GM21786 (cell line): ENCODE measurements around the gene GJC2.

Experiments used
- ATAC-seq: cut with Tn5 transposase; IDR thresholded peaks from one replicate; pipeline ENCODE4 v1.9.1; 2021; ENCODE audit not compliant: unreplicated experiment

Gene GJC2

DNA sequence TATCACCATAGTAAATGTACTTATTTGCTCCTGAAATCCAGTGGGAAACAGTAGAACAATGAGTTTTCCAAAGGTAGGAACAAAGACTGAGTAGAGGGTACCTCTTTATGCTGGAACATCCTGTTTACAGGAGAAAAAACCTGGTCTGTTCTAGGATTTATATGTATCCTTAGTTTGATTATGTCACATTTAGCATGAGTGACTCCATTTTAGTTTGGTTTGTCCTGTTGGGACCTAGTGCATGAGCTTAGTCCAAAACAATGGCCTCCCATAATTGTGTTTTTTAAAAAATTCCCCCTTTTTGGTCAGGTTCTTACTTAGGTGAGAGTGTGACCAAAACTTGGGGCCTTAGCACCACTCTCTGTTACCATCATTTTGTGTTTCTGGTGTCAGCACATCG, 37.1 kb upstream of the GJC2 start:
- ATAC-seq = no peak

DNA sequence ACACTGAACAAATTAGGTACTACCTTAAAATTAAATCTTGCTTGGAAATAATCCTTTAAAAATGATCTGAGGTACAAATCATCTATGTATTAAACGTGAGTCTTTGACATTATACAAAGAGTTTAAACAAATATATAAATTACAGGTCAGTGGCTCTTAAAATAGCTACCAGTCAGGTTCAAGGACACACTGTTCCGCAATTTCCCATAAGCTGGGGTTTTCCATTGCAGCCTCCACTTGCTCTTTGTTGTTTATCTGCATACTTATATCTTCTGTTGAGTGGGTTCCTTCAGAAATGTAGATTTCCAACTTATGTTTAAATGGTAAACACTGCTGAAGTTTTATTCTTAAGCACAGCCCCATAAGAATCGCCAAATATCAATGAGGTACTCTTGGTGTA, 34.9 kb upstream of the GJC2 start:
- no peak for ATAC-seq

DNA sequence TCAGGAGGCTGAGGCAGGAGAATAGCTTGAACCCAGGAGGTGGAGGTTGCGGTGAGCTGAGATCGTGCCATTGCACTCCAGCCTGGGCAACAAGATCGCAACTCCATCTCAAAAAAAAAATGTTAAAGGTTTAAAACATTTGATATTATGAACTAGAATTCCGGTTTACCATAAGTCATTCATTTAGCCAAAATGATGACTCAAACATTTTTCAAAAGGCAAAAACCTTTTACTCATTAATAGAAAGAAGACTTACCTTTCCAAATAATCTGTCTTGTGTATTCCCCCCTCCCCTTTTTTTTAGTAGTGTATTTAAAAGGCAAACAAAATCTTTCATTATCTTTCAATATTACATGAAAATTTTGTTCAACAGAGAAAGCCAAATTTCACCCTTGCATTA, 32.4 kb upstream of the GJC2 start:
- ATAC-seq = no peak

DNA sequence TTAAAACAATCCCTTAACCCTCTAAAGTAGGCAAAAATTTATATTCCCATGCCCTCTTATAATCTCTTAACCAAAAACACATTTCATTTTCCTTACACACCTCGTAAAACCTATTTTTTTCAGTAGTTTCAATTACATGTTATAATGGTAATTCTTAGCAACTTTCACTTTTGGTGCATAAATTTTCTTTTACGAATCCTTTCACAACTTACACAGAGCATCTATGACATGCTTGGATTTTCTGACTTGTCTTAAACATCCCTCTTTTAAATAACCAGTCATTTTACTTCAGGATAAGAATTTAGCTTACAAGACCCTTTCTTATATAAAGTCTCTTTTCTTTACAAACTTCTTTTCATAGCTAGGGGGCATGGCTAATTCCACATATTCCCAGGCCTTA, 31.7 kb upstream of the GJC2 start:
- no peak for ATAC-seq

DNA sequence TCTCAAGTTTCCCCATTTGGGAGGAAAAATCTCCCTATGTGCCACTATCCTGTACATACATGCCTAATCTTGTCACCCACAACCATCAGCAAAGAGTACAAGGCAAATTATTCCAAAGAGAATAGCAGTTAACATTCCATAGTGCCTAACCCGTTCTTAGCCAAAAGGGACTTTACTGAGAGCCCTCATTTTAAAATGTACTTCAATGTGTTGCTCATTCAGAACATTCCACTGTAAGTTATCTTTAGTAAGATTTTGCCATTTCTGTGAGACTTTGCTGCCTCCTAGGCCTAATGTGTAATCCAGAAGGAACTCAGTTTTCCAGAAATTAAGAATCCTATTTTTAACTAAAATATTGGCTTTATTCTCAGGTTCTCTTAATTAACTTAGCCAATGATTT, 29.4 kb upstream of the GJC2 start:
- ATAC-seq = no peak

DNA sequence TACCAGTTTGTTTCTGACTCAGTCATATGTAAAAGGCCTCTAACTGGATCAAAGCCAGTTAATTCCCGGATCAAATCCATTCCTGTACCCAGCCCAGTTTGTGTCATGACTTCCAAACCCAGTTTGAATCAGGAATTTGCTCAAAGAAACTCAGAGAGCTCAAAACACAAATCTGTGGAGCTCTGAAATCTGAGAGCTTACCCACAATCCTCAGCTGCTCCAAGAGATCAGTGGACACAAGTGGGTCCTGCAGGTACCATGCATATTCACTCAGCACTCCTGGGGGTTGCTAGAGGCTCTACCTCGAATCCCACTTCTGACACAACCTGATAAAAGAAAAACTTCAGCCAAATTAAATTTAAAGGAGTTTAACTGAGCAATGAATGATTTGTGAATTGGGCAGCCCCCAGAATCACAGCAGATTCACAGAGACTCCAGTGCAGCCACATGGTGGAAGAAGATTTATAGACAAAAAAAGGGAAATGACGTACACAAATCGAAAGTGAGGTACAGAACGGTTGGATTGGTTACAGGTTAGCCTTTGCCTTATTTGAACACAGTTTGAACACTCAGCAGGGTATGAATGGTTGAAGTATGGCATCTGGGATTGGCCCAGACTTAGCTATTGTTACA, 28.8 kb upstream of the GJC2 start:
- ATAC-seq = no peak

DNA sequence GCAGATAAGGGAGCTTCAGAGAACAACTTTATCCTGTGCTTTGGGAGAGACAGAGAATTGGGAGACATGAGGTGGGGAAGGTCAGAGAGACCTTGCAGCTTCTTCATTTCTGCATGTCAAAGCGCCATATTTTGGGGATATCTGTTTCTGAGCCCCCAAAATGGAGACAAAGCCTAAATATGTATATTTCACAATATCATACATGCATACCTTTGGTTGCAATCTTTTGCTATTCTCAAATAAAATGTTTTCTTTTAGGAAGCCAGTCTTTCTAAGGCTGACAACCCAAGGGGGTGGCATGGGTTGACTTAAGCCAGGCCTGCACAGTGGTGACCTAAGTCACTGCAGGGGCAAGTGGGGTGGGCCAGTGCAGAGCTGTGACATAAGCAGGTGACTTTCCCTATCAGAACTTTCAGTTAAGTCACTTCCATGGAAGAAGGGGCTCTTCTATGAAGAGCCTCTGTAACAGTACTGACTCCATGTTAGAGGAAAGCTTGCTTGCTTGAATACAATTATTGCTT, 26.7 kb upstream of the GJC2 start:
- no peak for ATAC-seq

DNA sequence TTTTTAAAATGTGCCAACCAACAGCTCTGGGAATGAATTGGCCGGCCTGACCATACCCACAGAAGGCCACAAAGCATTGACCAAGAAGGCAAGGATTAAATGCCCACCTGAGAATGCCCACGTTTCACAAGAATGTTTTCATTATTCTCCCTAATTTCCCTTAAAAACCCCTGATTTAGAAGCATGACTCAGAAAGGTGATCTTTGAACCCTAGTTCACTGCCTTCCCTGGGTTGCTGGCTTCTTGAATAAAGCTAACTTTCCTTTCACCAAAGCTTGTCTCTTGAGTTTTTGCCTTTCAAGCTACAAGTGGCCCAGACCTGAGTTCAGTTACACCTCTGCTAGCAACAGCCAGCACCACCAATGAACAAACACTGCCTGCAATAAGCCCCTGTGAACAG, 26.2 kb upstream of the GJC2 start:
- no peak for ATAC-seq

DNA sequence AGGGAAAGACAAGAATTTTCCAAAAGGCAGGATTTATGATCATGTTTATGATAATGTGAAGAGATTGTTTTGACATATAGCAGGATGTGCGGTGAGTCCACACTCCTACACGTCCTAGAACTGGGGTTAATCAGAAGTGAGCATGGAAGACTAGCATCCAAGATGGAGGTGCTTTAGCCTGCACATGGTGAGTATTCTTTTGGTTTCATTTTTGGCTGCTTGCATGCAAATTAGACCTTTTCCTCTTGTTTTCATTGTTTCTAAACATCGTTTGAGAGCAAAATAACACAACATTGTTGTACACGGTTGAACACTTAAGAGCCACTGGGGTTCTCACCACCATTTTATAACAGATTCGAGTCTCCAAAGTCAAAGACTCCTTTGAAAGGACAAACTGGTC, 24.5 kb upstream of the GJC2 start:
- ATAC-seq = no peak

DNA sequence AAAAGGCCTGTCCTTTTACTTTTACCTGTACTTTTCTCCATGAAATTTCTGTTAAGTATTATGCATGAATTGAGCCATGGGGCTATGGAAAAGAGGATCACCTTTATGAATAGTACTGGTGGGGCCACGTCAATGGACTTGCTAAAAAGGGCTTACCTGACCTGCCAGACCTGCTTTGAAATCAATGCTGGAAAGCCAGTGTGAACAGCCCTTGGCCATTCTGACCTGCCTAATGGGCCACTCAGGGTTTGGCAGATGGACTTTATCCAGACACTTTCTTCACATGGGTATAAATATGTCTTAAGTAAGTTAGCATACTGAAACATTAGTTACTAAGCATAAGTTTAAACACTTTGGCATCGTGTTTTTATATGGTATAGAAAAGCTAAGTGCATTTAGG, 18.0 kb upstream of the GJC2 start:
- no peak for ATAC-seq

DNA sequence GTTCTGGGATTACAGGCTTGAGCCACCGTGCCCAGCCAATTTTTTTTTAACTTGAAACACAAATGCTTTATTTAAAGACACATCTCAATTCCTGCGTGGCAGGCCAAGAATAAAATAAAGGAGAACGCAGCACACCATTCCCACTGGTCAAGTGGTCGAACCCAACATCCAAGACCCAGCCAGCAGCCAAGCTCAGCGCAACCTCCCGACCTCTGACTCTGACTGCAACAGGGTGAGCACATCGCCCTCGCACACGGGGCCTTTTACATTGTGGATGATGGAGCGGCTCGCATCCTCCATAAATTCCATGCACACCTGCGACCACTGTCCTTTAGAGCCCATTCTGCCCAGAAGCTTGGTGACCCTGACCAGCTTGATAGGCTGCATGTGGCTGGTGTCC, 15.1 kb upstream of the GJC2 start:
- ATAC-seq = no peak

DNA sequence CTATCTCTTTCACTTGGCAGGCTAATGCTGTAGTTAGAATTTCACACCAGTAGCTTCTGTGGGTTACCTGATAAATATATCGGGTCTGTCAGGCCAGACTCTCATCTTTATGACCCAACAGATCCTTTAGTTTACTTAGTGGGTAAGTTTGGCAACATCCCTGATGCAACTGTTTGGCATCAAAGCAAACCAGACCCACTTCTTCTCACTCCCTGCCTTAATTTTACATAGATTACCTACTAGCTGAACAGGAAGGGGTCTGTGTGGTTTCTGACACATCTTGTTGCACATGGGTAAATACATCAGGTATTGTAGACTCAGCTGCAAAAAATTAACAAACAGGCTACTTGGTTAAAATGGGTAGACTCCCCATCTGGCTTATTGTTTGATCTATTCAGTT, 12.8 kb upstream of the GJC2 start:
- no peak for ATAC-seq

DNA sequence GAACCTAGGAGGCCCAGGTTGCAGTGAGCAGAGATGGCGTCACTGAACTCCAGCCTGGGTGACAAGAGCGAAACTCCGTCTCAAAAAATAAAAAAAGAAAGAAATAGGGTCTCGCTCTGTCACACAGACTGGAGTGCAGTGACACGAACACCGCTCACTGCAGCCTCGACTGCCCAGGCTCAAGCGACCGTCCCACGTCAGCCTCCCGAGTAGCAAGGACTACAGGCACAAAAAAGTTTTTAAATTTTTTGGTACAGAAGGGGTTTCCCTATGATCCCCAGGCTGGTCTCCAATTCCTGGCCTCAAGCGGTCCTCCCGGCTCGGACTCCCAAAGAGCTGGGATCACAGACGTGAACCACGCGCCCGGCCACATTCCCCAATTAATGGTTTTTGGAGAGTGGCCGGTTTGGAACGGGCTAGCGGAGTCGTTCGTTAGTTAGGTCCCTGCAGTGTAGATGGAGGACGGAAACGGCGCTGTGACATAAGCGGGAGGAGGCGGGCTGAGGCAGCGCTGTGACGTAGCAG, 10.3 kb upstream of the GJC2 start:
- no peak for ATAC-seq

DNA sequence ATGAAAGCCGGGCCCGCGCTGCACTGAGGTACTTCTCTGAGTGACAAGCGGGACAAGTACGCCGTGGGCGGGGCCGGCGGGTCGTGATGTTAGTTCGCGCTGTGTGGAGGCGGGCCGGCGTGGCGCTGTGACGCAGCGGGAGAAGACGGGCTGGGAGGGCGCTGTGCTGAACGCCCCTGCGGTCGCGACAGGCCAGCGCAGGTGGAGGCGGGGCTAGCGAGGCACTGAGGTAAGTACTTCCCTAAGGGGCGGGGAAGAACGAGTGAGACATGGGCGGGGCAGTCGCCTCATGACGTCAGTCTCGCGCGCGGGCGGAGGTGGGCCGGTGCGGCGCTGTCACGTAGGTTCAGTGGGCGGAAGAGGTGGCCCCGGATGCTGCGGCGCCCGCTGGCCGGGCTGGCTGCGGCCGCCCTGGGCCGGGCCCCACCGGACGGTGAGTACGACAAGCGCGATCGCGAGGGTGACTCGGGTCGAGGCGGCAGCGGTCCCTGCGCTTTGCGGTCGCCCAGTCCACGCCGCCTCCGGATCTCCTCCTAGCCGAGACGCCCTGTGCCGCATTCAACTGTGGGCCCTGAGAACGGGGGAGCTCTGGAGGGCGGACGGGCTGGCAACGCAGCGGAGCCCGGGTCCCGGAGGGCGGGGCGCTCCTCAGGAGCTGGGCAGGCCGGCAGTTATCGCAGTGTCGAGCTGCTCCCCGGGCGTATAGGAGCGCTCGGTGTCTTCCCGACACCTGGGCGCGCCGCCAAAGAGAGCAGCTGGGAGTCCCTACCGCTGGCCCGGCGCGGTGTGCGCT, 9.6 kb upstream of the GJC2 start, which contains the start of gene GUK1:
Gene GUK1, plus strand, starts transcription at position 349 of the 793 bp plus-strand sequence. Its CDS starts 24 bp downstream, at position 373.
- ATAC-seq = peak; percentile 92

DNA sequence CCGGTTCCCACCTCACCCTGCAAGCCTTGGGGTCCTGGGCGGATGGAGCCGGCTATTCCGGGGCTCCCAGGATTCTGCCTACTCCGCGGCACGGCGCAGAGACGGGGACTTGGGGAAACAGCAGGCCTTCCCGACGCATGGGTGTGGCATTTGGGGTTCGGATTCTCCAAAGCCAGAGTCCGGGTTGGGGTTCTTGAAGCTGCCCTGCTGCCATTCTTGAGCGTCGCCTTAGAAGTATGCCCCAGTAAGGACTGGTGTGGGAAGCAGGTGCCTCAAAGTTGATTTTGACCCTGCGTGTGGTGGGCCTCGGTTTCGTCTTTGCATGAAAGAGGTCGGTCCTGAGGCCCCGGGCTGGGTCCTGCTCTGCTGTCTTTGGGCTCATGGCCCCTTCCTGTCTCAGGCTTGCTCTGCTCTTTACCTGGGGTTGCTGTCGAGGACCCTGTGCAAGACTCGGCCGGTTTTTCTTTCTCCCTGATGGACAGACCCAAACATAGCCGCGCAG, 9.0 kb upstream of the GJC2 start:
- ATAC-seq = no peak

DNA sequence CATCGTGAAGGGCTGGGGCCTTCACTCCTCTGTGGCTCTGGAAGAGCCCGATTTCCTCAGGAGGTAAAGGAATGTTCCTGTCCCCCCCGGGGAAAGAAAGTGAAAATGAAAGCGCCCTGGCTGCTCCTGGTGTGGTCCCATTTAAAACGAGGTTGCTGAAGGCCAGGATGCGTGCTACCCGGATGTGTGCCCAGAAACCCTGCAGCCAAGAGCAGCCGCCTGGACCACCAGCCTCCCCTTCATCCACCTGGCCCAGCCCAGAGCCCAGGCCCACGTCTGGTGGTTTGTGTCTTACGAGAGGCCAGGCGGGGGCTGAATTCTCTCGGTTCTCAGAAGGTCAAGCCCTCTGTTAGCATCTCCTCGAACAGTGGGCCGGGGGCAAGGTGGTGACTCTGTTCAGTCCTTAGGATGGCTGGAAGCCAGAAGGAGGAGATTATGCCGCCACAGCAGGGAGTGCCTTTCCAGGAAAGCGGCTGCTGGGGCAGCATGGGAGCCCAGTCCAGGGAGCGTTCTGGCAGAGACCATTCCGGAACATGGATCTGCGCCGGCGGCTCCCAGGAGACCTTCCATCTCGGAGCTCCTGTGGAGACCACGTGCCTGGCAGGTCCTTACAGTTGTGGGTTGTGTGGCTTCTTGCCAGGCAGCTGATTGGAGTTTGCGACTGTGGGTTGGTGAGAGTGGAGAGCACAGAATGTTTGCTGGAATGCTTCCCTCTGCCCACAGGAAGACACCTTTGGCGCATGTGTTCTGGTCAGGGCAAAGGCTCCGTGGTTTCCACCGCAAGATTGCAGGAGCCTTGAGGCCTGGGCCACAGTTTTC, 8.3 kb upstream of the GJC2 start:
- ATAC-seq = no peak

DNA sequence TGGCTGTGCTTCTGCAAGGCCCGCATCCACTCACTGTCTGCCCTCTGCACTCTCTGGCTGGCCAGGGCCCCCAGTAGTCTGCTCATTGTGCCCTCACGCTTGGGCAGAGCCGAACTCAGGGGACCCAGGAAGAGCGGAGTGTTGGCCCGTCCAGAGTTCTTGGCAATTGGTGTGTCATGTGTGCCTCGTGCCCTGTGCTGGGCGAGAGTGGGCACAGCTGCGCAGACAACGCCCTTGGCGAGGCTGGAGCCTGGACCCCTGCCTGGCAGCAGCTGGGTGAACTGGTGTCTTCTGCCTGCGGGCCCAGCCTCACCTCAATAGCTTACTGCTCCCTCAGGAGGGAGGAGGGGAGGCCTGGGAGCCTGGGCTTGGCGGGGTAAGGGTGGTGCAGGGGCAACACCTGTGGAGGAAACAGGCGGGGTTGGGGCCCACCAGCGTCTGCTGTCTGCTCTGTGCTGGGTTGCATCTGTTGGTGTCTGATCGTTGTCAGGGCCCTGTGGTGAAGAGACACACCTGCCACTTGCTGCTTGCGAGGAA, 7.5 kb upstream of the GJC2 start:
- no peak for ATAC-seq

DNA sequence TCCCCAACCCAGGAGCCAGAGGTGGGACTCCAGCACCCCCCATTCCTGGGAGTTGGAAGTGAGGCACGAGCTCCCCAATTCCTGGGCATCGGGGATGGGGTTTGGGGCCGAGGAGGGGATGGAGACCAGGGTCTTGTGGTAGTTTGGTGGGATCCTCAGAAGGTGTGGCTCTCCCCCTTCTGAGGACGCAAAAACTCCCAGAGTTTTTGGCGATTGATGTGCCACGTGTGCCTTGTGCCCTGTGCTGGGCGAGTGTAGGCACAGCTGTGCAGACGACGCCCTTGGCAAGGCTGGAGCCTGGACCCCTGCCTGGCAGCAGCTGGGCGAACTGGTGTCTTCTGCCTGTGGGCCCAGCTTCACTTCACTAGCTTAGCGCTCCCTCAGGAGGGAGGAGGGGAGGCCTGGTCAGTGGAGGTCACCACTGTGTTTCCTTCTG, 7.0 kb upstream of the GJC2 start:
- no peak for ATAC-seq

DNA sequence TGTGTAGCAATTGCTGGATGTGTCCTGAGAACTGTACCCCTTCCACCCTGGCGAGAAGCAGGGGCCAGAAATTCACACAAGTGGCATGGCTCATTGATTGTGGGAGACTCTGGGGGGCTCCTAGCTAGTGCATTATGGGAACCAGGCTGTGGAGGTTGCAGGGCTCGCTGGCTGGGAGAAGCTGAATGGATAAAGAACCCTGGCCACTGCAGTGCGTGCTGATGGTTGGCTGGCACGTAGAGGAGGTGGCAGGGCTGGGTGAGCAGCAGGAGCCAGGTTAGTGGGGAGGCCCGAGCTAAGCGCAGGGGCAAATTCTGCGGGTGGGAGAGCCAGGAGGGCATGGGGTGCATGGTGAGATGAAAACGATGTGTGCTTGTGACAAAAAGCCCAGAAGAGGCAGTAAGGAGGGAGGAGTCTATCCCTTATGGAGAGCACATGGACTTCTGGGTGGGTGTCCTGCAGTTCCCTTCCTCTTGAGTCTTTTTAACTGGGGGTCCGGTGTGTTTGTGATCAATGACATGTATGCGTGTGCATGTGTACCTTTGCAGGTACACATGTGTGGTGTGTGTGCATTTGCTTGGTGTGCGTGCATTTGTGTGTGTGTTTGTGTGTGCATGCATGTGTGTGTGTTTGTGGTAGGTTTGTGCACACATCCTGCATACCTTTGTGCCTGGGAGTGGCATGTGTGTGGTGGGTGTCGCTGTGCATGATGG, 6.1 kb upstream of the GJC2 start:
- no peak for ATAC-seq
